ENCODE data around the gene OPCML.

Gene OPCML

DNA sequence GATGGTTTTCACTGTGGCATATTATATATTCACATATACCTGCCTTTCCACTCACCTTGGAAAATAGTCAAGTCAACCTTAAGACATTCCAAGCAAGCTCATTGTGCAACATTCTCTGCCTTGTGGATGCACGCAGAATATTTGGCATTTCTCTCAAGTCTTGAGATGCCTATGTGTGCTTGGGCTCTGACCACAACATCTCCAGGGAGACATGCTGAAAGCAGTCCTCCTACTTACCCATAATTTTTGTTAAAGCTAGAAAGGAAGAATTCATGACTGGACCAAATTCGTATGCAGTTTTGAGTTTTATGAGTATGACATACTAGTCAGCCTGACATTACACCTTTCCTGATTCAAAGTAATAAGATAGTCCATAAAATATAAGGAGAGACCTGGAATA lies 684.0 kb downstream of the OPCML start:
- no peak for DNase-seq (ENCODE audit: low read depth)

DNA sequence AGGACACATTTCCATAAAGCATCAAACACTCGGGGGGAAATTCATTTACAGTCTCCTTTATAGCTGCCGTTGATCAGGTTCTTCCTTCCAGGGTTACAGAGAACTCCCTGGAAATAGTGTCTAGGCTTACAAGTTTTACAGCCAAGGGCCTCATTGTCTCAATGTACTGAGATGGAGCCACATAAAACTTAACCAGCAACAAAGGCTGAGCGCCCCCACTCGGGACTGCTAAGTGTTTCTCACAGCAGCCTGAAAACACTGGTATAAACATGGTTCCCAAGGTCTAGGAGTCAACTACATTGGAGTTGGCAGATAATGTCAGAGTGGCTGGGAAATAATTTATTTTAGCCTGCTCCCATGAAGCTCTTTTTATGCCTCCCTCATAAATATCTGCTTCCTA lies 686.2 kb downstream of the OPCML start:
- DNase-seq (ENCODE audit: low read depth) = no peak

DNA sequence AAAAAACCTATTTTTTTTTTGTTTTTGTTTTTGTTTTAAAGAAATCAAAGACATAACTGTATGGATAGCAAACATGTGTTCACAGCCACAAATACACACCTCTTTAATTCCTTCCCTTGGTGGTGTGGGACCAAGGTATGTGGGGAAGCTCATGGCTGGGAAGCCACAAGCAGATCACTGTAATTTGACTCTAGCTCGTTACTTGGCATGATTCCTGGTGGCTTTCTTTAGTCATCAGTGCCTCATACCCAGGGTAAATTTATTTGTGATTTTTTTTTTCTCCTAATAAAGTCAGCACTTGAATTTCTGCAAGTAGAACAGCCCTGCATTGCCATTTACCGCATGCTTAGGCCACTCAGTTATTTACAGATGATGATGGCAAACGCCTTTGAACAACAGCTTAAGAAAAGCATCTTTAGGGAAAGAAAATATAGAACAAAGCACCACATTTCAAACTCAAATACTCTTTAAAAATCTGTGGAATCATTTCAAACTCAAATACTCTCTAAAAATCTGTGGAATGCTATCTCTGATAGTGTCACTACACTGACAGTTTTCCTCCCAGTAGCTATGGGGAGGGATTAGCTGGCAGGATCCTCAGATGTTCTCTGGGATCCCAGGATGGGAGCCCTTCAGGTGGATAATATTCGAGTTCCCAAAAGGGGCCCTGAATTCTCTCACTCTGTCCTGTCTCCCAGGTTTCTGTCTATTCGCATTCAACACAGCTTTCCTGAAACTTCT lies 687.2 kb downstream of the OPCML start:
- DNase-seq (ENCODE audit: low read depth) = no peak

DNA sequence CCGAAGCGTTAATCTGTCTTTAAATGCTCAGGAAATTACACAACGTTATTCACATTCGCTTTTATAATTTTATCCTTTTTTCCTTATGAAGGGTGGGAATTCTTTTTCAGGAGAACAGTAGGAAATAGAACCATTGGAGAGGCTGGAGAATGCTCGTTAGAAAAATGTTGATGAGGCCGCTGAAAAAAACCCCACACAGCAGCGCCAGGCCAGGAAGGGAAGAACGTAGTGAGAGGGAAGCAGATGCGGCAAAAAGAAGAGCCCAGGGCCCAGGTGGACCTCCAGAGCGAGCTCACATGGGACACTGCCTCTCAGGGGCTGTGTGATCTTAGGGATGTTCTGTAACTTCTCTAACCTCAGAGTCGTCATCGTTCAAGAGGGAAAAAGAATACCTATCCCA lies 691.6 kb downstream of the OPCML start:
- no peak for DNase-seq (ENCODE audit: low read depth)

DNA sequence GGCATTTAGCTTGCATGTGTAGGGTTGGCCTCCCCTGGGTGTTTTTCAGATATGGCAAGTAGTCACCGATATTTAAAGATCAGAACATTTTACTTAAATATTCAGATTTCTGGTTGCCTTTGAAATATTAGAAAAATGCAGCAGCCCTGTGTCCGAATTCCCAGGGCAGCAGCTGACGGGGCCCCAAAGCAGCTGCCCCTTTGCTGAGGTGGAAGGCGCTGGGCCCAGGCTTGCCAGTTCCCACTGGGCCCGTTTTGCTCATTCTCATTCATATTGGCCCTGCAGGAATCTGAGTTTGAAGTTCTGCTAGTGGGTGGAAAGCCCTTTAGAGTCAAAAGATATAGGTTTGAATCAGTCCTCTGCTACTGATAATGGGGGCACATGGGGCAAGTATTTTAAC lies 692.1 kb downstream of the OPCML start:
- no peak for DNase-seq (ENCODE audit: low read depth)

DNA sequence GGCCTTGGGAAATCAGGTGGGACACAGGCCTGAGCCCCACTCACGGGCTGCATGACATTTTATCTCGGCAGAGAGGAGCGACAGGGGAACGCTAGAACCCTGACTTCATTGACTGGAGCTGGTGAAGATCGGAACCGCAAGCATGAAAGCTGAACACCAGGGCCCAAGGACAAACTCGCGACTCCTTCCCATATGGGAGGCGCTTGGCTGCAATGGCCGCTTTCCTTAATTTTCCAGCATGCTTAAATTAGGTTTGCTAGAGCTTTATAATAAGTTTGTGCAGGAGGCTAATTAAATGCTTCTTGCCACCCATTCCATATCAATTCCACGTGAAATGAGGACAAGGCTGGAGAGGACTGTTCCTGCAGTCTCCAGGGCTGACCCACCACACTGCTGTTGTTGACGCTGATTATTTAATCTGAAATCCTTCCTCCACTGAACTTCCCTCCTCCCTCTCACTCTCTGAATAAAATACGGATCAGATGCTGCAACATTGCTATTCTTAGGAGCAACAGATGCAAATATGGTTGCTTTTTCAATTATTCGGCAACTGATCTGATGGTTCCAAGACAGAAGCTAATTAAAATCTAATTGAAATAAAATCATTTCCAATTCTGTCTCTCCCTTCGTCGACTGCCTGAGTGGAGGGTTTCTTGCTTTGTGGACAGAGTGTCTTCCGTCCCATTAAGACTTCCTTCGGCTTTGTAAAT lies 692.9 kb downstream of the OPCML start:
- no peak for DNase-seq (ENCODE audit: low read depth)

DNA sequence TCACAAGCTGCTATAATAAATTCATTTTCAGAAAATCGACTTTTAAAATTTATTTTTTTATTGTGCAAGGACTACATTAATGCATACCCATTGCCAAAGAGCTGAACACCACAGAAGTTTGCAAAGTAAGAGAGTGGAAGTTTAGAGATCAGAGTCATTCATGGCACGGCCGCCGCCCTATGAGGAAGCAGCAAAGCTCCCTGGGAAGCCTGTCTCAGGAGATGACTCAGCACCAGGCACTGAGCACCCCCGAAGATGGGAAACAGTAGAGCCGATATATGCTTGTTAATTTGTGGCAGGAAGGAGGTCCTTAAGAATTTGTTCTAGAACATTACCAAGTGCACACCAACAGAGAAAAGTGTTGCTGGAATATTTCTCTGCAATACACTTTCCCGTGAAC lies 693.7 kb downstream of the OPCML start:
- no peak for DNase-seq (ENCODE audit: low read depth)

DNA sequence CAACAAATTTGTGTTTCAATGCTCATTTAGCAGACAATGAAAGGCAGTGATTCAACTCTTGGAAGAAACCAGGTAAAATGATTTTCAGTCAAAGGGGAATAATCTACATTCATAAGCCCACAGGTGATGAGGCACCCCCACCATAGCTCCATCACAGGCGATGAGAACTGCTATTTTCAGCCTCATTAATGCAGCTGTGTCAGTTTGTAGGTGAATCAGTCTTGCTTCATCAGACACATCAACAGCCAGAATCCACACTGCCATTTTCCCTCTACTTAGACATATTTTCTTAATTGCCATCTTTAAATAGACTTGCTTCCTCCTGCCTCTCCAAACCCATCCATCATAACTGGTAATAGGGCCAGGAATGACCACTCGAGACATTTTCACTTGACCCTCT lies 701.0 kb downstream of the OPCML start:
- DNase-seq (ENCODE audit: low read depth) = no peak

DNA sequence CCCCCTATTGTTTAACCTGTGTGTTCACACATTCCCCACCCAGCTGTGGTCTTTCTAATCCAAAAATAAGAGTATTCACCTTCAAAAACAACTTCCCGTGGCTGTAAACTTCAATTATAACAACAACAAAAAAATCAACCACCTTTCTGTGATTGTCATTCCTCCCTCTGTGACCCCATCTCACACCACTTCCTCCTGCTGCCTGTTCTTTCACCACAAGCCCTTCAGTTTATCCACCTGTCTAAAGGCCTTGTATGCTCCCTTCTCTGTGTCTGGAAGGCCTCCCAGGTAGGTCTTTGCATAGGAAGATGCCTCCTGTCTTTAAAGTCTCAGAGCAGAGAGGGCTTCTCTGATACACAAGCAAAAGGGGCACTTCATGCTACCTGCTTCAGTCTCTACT lies 707.7 kb downstream of the OPCML start:
- DNase-seq (ENCODE audit: low read depth) = no peak

DNA sequence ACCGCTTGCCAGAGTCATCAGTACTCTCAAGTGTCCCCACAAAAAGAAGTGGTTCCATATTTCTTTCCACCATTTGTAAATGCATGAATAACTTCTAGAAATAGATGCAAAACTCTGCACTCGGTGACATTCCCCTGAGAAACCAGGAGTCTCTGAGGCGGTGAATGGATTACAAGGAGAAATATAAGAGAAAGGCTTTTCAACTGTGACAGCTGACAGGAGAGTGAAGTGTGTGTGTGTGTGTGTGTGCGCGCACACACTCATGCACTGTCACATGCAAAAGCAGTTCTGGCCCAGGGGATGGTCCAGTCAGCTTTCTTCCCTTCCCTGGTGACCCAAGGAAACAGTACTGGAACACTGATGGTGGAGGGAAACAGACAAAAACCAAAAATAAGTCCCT lies 710.0 kb downstream of the OPCML start:
- DNase-seq (ENCODE audit: low read depth) = no peak

DNA sequence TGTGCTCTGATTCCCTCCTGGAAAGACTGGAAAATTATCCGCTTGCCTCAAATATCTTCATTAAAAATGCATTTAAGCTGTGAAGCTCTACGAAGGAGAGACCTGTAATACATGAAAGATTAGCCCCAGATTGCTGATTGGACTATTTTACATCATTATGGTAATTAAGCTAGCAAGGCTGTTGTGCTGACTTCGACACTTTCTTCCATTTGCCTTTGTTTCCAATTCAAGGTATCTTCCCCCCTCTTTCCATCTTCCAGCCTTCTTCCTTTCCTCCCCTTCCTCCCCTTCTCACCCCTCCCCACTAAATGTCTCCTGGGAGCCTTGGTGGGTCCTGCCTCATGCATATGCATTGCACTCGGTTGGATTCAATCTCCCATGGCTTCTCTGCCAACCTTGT lies 710.8 kb downstream of the OPCML start:
- DNase-seq (ENCODE audit: low read depth) = no peak

DNA sequence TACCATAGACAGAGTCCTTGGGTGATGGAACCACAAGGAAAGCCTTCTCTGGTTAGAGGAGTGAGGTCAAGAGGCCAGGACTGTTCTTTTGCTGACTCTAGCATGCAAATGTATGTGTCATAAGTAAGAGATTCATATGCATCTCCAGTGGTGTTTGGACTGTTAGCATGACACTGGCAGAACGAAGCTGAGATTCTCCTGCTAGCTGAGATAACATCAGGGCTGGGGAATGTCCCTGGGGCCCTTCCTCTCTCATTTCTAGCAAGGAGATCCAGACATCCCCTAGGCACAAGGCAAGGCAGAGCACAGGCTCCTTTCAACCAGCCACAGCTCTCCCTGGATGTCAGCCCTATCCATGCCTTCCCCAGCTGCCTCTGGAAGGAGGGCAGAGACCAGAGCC lies 711.3 kb downstream of the OPCML start:
- DNase-seq (ENCODE audit: low read depth) = no peak

DNA sequence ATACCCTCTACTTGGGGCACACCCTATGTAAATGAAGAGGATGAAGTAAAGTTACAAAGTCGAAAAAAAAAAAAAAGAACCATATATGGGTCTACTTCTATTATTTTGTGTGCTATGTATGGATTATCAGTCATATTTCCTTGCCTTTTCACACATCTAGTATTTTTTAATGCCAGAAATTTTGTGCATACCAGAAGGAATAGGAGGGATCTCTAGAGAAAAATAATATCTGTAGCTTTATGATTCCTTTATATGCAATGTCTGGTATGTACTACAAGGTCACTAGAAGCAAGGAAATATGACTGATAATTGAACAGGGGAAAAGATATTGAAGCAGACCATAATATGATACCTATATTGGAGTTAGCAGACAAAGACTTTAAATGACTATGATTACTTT lies 713.4 kb downstream of the OPCML start:
- no peak for DNase-seq (ENCODE audit: low read depth)

DNA sequence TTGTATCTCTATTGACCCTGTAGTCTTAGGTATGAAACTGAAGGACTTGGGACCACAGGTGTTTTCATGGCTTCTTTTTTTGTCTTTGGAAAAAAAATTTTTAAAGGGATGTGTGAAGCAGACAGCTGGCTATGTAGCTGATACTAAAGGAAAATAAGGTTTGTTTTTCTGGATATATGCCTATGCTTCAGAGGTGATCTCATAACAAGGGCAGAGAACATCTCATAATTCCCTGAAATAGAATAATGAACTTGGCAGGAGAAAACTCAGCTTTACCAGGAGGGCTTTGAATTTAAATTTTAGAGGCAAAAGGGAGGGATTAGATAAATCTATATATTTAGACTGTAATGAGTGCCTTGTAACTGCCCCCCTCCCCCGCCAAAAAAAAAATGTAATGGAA lies 714.9 kb downstream of the OPCML start:
- no peak for DNase-seq (ENCODE audit: low read depth)

DNA sequence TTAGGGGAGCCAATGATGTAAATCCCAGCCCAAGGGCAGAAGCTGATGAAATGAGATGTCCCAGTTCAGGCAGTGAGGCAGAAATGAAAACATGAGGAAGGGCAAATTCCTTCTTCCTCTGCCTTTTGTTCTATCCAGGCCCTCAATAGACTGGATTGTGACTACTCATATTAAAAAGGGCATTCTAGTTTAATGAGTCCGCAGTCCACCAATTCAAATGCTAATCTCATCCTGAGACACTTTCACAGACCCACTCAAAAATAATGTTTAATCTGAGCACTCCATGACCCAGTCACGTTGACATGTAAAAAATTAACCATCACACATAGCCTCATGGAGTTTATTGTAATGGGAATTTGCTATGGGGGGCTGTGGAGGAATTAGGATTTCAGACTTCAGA lies 717.9 kb downstream of the OPCML start:
- no peak for DNase-seq (ENCODE audit: low read depth)

DNA sequence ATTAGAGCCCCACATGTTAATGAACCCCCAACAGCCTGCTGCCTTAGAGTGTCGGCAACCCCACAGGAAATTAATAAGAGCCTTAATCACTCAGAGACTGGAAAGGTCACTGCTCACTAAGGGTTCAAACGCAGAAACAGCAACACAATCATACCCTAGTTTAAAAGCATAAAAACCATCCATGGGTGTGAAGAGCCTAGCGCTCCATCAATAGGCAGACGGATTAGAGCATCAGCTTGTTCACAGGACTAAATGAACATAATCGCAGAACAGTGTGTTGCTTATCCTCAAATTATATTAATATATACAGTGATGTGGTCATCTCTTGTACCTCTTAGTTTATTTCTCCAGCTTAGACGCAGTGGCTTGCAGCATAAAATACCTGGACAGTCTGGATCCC lies 720.7 kb downstream of the OPCML start:
- no peak for DNase-seq (ENCODE audit: low read depth)

DNA sequence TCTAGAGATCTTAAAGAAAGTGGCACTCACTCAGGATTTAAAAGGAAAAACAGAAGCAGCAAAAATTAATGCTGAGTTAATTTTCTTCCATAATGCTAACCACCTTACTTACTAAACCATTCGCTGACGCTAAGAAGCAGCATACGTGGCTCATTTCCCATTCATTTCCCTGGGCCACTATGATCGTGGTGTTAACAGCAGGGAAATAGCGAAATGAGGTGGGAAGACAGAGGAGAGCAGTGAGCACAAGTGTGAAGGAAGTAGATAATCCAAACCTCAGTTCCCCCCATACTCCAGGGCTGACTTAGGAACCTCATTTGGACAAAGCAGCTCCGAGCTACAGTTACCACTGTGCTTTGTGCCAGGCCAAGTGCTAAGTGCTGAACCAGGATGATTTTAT lies 723.2 kb downstream of the OPCML start:
- no peak for DNase-seq (ENCODE audit: low read depth)

DNA sequence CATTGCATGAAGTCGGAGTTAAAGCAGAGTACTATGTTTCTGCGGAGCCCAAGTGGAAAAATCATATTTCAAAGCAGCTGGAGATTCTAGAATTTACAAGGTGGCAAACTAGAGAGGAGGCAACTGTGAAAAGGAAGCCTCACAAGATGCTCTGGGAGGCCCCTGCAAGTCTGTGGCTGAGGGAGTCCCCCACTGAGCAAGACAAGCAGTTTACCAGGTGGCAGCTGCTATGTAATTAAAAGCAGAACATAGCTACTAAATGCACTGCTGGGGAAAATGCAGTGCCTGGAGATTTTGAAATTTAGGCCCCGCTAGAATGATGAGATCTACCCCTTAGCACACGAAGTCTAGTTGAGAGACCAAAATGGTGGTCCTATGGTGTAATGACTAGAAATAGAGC lies 728.0 kb downstream of the OPCML start:
- DNase-seq (ENCODE audit: low read depth) = no peak

DNA sequence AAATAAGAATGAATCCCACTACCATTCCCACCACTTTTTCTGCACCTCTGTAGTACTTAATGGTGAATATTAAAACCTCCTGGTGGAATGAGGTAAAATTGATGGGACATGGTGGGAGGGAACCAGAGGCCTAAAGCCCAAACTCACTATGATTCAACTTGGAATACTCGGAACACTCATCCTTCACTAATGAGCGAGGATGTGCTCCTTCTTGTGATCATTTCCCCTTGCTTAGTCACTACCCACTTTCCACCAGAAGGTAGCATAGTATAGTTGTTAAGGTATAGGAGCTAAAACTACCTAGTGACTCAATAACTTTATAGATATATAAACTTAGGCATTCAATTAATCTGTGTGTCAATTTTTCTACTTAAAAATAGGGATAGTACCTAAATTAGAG lies 728.9 kb downstream of the OPCML start:
- DNase-seq (ENCODE audit: low read depth) = no peak

DNA sequence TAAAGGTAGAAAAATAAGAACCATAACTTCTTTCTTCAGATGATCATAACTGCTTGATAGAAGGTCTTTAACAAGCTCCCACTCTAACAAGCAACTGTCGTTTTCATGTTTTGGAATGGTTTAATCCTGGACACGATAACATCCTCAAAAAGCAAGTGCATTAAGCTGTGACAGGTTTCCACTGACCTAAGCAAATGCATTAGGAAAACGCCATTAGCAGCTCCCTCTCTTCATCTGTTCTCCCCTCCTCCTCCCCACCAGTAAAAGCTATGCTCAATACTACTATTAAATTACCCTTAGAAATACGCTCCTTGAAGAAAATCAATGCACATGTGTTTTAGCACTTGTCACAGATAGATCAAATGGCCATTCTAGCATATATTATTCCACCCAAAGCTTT lies 729.4 kb downstream of the OPCML start:
- no peak for DNase-seq (ENCODE audit: low read depth)

DNA sequence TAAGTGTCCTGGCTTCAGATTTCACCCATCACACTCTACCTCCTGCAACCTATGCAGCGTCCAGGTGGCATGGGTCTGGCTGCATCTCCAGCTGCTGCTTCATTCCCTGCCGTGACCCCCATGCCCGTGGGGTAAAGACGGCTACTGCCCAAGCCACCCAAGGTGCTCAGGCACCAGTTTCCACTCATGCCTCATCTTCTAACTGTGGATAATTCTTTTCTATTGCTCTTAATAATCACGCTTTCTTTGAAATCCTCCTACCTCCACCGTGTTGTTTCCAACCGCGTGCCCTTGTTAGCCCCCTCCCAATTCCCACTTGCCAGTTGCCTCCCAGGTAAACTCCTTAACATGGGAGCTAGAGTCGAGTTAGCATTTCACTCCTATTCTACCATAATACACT lies 738.5 kb downstream of the OPCML start:
- DNase-seq (ENCODE audit: low read depth) = no peak

DNA sequence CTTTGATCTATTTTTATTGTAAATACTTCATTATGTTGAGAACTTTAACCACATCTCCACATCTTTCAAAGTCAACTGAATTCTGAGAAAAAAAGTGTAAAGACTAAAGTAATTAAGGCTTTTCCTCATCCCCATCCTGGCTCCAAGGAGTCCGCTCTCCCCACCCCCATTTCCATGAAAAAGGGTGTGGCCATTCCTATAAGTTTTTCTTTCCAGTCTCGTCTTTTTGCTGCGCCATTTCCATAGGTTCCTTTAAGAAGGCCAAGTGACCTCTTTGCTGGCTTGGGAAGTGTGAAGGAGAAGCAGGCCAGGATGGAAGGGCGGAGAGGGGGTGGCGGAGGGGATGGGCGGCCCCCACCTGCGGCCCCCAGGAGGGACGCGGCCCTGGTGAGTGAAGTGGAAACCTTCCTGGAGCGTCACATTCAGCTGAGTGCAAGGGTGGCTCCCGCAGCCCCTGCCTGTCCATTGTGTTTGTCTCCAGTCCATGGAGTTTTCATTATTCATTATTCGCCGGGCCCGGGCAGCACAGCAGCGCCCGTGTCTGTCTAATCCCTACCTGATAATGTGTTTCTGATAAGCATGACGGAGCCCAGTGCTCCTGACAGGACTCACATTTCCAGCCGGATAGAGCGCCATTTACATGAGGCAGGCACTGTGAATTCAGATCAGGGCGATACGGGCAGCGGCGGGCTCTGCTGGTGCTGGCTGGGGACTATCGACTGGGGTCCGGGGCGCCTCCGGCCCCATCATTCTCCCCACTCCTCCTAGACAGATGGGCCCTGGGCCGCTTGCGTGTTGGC lies 739.8 kb downstream of the OPCML start:
- DNase-seq (ENCODE audit: low read depth) = no peak

DNA sequence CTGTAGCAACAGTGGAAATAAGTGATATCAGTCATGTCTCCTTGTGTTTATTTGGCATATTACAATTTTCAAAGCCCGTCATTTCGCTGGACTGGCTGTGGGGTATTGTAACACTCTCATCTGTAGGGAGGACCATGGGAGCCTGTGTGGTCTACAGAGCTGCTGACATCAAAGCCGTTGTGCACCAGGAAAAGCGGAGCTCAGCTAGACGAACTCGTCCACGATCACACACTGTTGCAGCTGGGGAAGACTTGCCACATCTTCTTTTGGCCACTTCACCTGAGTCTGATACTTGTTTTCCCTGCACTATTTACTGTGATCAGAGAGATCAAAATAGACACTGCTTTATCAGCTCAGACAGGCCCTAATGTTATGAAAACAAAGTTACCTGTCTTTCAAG lies 741.3 kb downstream of the OPCML start:
- no peak for DNase-seq (ENCODE audit: low read depth)

All from stimulated activated CD8-positive, alpha-beta memory T cell treated with anti-CD3 and anti-CD28 coated beads, Interleukin-12 subunit alpha, Interleukin-12 subunit beta, amount 100 ng/mL, for 4 hours (primary cell).